SK-N-SH (cell line): Measurements from ENCODE around the gene NEU4. TPM values are rescaled to one million over a fixed set of nuclear protein-coding genes. Genes with fewer than 3 reads are reported as not detected.
A peak's percentile ranks its signal among the peaks of the same experiment; 100 is the strongest.

Source experiments
- CTCF ChIA-PET: fragments of 300-600, 350-600 bp; formaldehyde crosslinking; extraction: SDS; loops from one replicate; lab custom pipeline; 2021; lab: Yijun Ruan, JAX
- POLR2A ChIA-PET: fragments of 350-600 bp; sonication (Branson Sonifier 250); formaldehyde crosslinking; extraction: SDS; loops from one replicate; lab custom pipeline; 2020; ENCODE audit warnings: antibody characterized with exemption, inconsistent platforms; lab: Yijun Ruan, JAX
- DNase-seq: peaks from one replicate; pipeline ENCODE4 v3.0.0; 2012
- H2AFZ ChIP-seq: fragments of 200-600 bp; sonication (generic); 2 replicates; pipeline ENCODE4 v1.8.1; 2016; ENCODE audit warnings: antibody characterized with exemption, mild to moderate bottlenecking, low read depth
- H3F3A ChIP-seq: fragments of 200-600 bp; sonication (generic); replicated peaks from 2 replicates; pipeline ENCODE3; 2016; ENCODE audit warnings: antibody characterized with exemption, mild to moderate bottlenecking; ENCODE audit not compliant: insufficient read depth
- H3K27ac ChIP-seq, 2 experiments: fragments of 200-500 bp in 1 of 2; fragments of 200-600 bp in 1 of 2; sonication (Bioruptor generic) in 1 of 2; sonication (generic), shearing (Covaris generic) in 1 of 2; 2 replicates each; pipeline versions ENCODE4 v1.5.1 to v1.6.1; 2014 to 2016; ENCODE audit warnings: low read depth in 2 of 2, inconsistent platforms in 1 of 2, low read length in 1 of 2, mild to moderate bottlenecking in 1 of 2, mixed read lengths in 1 of 2
- H3K27me3 ChIP-seq: fragments of 200-600 bp; sonication (generic), shearing (Covaris generic); 2 replicates; pipeline ENCODE4 v1.6.1; 2016; ENCODE audit warnings: mixed run types; ENCODE audit not compliant: insufficient read depth
- H3K36me3 ChIP-seq, 2 experiments: fragments of 200-500 bp in 1 of 2; fragments of 200-600 bp in 1 of 2; sonication (Bioruptor generic) in 1 of 2; sonication (generic) in 1 of 2; replicated peaks in 1 of 2; 2 replicates each; pipeline versions ENCODE3 to v1.5.1; 2014 to 2016; ENCODE audit warnings: low read length in 1 of 2, mild to moderate bottlenecking in 1 of 2; ENCODE audit not compliant: insufficient read depth in 2 of 2, control insufficient read depth in 1 of 2
- H3K4me1 ChIP-seq, 2 experiments: fragments of 200-500 bp in 1 of 2; fragments of 200-600 bp in 1 of 2; sonication (Bioruptor generic) in 1 of 2; sonication (generic), shearing (Covaris generic) in 1 of 2; 2 replicates each; pipeline versions ENCODE4 v1.5.1 to v1.6.1; 2014 to 2016; ENCODE audit warnings: low read depth in 1 of 2, low read length in 1 of 2, mixed run types in 1 of 2; ENCODE audit not compliant: insufficient read depth in 2 of 2, control insufficient read depth in 1 of 2
- H3K4me2 ChIP-seq: fragments of 200-600 bp; sonication (generic), shearing (Covaris generic); 2 replicates; pipeline ENCODE4 v1.6.1; 2017; ENCODE audit warnings: mixed run types
- H3K4me3 ChIP-seq, 2 experiments: fragments of 200-500 bp in 1 of 2; fragments of 200-600 bp in 1 of 2; sonication (Bioruptor generic) in 1 of 2; sonication (generic), shearing (Covaris generic) in 1 of 2; 2 replicates each; pipeline versions ENCODE4 v1.5.1 to v1.8.1; 2014 to 2016; ENCODE audit warnings: low read depth in 2 of 2, inconsistent platforms in 1 of 2, low read length in 1 of 2, mild to moderate bottlenecking in 1 of 2, mixed read lengths in 1 of 2, moderate library complexity in 1 of 2
- H3K79me2 ChIP-seq: fragments of 200-600 bp; sonication (generic); 2 replicates; pipeline ENCODE4 v1.8.1; 2017; ENCODE audit warnings: mild to moderate bottlenecking; ENCODE audit not compliant: insufficient read depth
- H3K9ac ChIP-seq: fragments of 200-600 bp; sonication (generic); 2 replicates; pipeline ENCODE4 v1.6.1; 2017; ENCODE audit warnings: mixed run types
- H3K9me2 ChIP-seq: fragments of 200-600 bp; sonication (generic); 2 replicates; pipeline ENCODE4 v1.6.1; 2017; ENCODE audit warnings: mixed run types
- H3K9me3 ChIP-seq: fragments of 200-600 bp; sonication (generic); 2 replicates; pipeline ENCODE4 v1.6.1; 2017; ENCODE audit warnings: mixed run types, mild to moderate bottlenecking, moderate library complexity
- H4K20me1 ChIP-seq: fragments of 200-600 bp; sonication (generic); 2 replicates; pipeline ENCODE4 v1.6.1; 2017; ENCODE audit warnings: mild to moderate bottlenecking, mixed run types; ENCODE audit not compliant: insufficient read depth
- ELF1 ChIP-seq: IDR thresholded peaks from 2 replicates; pipeline ENCODE4 v1.4.0; 2012
- EP300 ChIP-seq, 2 experiments: IDR thresholded peaks; 2 replicates each; pipeline versions ENCODE4 v1.4.0 to v1.6.1; 2012; ENCODE audit warnings: borderline replicate concordance in 1 of 2, low read depth in 1 of 2, low read length in 1 of 2
- EZH2phosphoT487 ChIP-seq: fragments of 200-600 bp; sonication (generic); IDR thresholded peaks from 2 replicates; pipeline ENCODE4 v1.6.1; 2017; ENCODE audit warnings: low read depth, mixed run types, mild to moderate bottlenecking, antibody characterized with exemption, moderate library complexity, borderline replicate concordance
- FOSL2 ChIP-seq: IDR thresholded peaks from 2 replicates; pipeline ENCODE4 v1.4.0; 2012; ENCODE audit warnings: low read depth, mild to moderate bottlenecking, moderate library complexity, borderline replicate concordance
- FOXJ3 ChIP-seq: sonication (generic); formaldehyde crosslinking; IDR thresholded peaks from 2 replicates; pipeline ENCODE4 v1.5.1; 2020; ENCODE audit warnings: mild to moderate bottlenecking, missing genetic modification reagents
- GABPA ChIP-seq: IDR thresholded peaks from 2 replicates; pipeline ENCODE4 v1.4.0; 2012; ENCODE audit warnings: low read depth, mild to moderate bottlenecking
- GATA2 ChIP-seq: sonication (generic); formaldehyde crosslinking; IDR thresholded peaks from 2 replicates; pipeline ENCODE4 v1.5.0; 2020; ENCODE audit warnings: mild to moderate bottlenecking, missing genetic modification reagents
- MXI1 ChIP-seq: IDR thresholded peaks from 2 replicates; pipeline ENCODE4 v1.6.1; 2012; ENCODE audit warnings: mild to moderate bottlenecking, low read depth, low read length, improper control_type of control experiment
- RCOR1 ChIP-seq: fragments of 150-350 bp; IDR thresholded peaks from 2 replicates; pipeline ENCODE4 v1.6.1; 2017; ENCODE audit warnings: antibody characterized with exemption, low read length
- TAF1 ChIP-seq: IDR thresholded peaks from 2 replicates; pipeline ENCODE4 v1.6.1; 2012; ENCODE audit warnings: low read depth, mild to moderate bottlenecking, low read length, moderate library complexity, borderline replicate concordance
- YY1 ChIP-seq: IDR thresholded peaks from 2 replicates; pipeline ENCODE4 v1.4.0; 2012; ENCODE audit warnings: low read depth, mild to moderate bottlenecking
- WGBS: methylation state at CpG from one replicate; pipeline ENCODE4 v1.1.6; 2017; ENCODE audit warnings: low lambda C conversion rate; 5-methylcytosine and 5-hydroxymethylcytosine counted together
- polyA plus RNA-seq, 3 experiments: library from polyadenylated mRNA; depleted of rRNA; stranded (reverse); fragments of >200 nt; gene quantifications; 2 replicates each; pipeline ENCODE4 v1.2.3, GENCODE V29; 2012
- TF ChIP-seq, protein P1 (sequence below): IDR thresholded peaks from 2 replicates; pipeline ENCODE4; 2012
- TF ChIP-seq, protein P2 (sequence below): fragments of 200-600 bp; sonication (generic); IDR thresholded peaks from 2 replicates; pipeline ENCODE4 v1.6.1; 2017; ENCODE audit warnings: antibody characterized with exemption, mild to moderate bottlenecking, moderate library complexity
- TF ChIP-seq, protein P3 (sequence below): IDR thresholded peaks from 2 replicates; pipeline ENCODE4 v1.4.0; 2012; ENCODE audit warnings: low read depth, borderline replicate concordance
- TF ChIP-seq, protein P4 (sequence below): IDR thresholded peaks from 2 replicates; pipeline ENCODE4 v1.4.0; 2012; ENCODE audit warnings: low read depth, borderline replicate concordance

NEU4 gene
- polyA plus RNA-seq, 1 of the 3 experiments (the other 2 are of a cell fraction): 0.05 TPM

DNA sequence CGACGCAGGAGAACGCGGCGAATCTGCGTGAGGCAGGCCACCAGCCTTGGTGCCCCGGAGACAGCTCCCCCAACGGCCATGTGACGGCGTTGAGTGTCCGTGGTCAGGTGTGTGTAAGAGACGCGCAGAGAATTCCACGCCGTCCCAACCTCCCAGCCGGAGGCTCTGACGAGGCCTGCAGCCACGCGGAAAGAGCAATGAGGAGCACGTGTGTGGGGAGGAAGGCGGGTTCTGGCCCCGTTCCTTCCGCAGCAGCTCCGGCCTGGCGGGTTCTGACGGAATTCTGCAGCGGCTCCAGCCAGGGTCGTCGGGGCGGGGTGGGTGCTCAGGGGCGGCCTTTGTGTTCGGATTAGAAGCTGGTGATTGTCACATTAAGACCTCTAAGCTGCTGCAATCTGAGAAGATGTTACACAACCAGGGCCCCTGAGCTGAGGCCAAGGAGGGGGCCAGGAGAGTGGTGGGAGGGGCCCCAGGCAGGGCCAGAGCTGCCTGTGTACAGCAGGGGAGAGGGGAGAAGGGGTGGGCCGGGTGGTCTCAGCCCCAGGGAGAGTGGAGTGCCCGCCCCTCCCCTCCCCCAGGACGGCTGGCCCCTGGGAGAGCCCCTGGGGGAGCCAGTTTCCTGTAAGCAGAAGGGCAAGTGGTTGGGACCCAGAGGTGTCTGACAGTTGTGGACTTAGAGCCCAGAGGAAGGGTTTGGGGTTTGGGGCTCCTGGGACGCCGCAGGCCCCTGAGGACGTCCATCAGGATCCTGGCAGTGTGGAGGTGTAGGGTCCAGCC lies 37.5 kb upstream of the NEU4 start:
- DNase-seq: peak; percentile 41
- H3F3A ChIP-seq: no peaks in the 10 kb centered on the region
- WGBS: 95% methylated on average over 34 of the region's 38 CpGs
- no peaks in the 10 kb centered on the region for H3K9me2 ChIP-seq
- H4K20me1 ChIP-seq: no peaks in the 10 kb centered on the region
- H3K27me3 ChIP-seq: no peaks in the 10 kb centered on the region
- H3K4me1 ChIP-seq: peaks cover 20 to 23% of the 10 kb centered on the region in 2 experiments; a peak in 2 of 4 replicates
- H3K9ac ChIP-seq: no peak overlapping the region
- H3K36me3 ChIP-seq: no peaks in the 10 kb centered on the region
- H3K79me2 ChIP-seq: no peaks in the 10 kb centered on the region
- ChIA-PET CTCF (interaction anchor here (1.1 to 1.9 kb wide), 4 partner anchors 10 to 107 kb away, joined by 3 to 6 read pairs (median 4); no protein-coding TSS in a partner anchor), POLR2A (no interaction called here)
- H3K27ac ChIP-seq: no peak overlapping the region
- TF ChIP-seq MXI1: no peak
- TF ChIP-seq, protein P1, sequence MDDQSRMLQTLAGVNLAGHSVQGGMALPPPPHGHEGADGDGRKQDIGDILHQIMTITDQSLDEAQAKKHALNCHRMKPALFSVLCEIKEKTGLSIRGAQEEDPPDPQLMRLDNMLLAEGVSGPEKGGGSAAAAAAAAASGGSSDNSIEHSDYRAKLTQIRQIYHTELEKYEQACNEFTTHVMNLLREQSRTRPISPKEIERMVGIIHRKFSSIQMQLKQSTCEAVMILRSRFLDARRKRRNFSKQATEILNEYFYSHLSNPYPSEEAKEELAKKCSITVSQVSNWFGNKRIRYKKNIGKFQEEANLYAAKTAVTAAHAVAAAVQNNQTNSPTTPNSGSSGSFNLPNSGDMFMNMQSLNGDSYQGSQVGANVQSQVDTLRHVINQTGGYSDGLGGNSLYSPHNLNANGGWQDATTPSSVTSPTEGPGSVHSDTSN: no peak
- TF ChIP-seq, protein P2, sequence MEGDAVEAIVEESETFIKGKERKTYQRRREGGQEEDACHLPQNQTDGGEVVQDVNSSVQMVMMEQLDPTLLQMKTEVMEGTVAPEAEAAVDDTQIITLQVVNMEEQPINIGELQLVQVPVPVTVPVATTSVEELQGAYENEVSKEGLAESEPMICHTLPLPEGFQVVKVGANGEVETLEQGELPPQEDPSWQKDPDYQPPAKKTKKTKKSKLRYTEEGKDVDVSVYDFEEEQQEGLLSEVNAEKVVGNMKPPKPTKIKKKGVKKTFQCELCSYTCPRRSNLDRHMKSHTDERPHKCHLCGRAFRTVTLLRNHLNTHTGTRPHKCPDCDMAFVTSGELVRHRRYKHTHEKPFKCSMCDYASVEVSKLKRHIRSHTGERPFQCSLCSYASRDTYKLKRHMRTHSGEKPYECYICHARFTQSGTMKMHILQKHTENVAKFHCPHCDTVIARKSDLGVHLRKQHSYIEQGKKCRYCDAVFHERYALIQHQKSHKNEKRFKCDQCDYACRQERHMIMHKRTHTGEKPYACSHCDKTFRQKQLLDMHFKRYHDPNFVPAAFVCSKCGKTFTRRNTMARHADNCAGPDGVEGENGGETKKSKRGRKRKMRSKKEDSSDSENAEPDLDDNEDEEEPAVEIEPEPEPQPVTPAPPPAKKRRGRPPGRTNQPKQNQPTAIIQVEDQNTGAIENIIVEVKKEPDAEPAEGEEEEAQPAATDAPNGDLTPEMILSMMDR: no peak
- no peak for TF ChIP-seq RCOR1
- TF ChIP-seq, protein P3, sequence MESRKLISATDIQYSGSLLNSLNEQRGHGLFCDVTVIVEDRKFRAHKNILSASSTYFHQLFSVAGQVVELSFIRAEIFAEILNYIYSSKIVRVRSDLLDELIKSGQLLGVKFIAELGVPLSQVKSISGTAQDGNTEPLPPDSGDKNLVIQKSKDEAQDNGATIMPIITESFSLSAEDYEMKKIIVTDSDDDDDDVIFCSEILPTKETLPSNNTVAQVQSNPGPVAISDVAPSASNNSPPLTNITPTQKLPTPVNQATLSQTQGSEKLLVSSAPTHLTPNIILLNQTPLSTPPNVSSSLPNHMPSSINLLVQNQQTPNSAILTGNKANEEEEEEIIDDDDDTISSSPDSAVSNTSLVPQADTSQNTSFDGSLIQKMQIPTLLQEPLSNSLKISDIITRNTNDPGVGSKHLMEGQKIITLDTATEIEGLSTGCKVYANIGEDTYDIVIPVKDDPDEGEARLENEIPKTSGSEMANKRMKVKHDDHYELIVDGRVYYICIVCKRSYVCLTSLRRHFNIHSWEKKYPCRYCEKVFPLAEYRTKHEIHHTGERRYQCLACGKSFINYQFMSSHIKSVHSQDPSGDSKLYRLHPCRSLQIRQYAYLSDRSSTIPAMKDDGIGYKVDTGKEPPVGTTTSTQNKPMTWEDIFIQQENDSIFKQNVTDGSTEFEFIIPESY: no peak
- TF ChIP-seq GATA2: no peak
- no peak for TF ChIP-seq YY1
- no peak for TF ChIP-seq FOXJ3
- TF ChIP-seq EZH2phosphoT487: no peak
- no peak for TF ChIP-seq ELF1
- no peak for TF ChIP-seq FOSL2
- TF ChIP-seq, protein P4, sequence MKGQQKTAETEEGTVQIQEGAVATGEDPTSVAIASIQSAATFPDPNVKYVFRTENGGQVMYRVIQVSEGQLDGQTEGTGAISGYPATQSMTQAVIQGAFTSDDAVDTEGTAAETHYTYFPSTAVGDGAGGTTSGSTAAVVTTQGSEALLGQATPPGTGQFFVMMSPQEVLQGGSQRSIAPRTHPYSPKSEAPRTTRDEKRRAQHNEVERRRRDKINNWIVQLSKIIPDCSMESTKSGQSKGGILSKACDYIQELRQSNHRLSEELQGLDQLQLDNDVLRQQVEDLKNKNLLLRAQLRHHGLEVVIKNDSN: no peak
- no peak for TF ChIP-seq EP300 (IDR thresholded peaks at IDR 0.05; ENCODE audit: borderline replicate concordance in 1 of 2, low read depth in 1 of 2, low read length in 1 of 2)
- TF ChIP-seq TAF1: no peak
- no peak for TF ChIP-seq GABPA
- H2AFZ ChIP-seq: no peak overlapping the region
- no peak overlapping the region for H3K4me2 ChIP-seq
- no peak overlapping the region for H3K4me3 ChIP-seq
- no peaks in the 10 kb centered on the region for H3K9me3 ChIP-seq
